ENCODE measurements around the gene AFMID.

AFMID gene

DNA sequence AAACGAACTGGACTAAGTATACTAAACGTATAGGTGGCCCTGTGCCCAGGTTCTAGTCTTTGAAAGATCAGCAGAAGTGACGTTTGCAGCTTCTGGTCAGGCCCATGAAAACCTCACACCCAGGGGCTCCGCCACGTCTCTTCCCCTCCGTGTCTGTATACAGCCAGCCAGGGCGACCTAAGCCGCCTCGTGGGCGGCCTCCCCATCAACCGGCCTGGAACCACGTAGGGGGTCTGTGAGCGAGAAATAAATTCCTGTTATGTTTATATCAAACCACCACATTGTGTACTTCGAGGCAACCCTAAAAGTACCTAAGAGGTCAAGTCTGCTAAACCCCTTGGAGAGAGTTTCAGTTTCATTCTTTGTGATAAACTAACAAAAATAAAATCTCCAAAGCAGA lies 7.1 kb upstream of the AFMID start:
- no peak for DNase-seq (ENCODE audit: low read depth)

DNA sequence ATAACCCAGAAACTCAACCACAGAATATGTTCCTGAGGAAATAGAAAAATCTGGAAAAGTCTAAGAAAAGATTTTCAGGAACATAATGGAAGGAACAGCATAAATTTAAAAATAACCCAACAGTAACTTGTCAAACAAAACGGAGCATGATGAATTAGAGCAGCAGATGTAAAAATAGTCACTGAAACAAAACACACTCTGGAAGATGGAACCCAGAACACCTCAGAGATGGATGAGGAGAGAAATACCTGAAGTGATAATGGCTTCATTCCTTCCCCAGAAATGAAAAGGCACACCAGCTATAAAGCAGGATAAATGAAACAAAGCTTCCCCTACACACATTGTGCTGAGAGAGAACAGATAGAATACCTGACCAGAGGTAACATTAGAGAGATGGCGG lies 6.7 kb upstream of the AFMID start:
- DNase-seq (ENCODE audit: low read depth): no peak

DNA sequence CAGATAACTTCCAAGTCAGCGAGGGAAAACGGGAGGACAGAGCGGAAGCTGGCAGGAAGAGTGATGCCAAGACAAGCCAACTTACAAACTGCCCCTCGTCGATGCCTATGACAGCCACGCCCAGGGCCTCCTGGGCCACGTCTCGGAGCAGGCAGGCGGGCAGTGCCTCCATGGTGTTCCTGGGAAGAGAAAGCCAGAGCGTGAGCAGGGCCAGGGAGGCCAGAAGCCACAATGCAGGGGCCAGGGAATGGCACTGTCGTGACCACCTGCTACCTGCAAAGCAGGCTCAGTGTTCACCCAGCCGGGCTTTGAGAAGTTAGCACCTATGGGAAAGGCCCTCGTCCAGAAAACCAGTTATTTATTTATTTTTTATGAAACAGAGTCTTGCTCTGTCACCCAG lies 4.7 kb upstream of the AFMID start:
- DNase-seq (ENCODE audit: low read depth): no peak

DNA sequence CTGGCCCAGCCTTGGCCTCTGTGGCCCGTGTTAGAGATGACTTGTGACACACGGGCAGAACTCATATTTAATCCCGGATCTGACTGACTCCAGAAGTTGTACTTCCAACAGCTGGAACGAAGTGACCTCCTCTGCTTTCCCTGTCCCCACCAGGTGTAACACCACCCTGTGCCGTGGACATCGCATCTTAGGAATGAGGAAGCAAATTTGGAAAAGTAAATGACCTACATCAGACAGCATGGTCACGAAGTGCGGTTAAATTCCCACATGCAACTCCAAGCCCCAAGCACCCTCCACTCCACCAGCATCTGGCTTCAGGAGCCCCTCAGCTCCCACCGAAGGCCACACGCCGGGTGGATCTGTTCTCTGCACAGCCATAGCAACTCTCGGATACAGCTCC lies 3.2 kb upstream of the AFMID start:
- DNase-seq (ENCODE audit: low read depth): no peak

DNA sequence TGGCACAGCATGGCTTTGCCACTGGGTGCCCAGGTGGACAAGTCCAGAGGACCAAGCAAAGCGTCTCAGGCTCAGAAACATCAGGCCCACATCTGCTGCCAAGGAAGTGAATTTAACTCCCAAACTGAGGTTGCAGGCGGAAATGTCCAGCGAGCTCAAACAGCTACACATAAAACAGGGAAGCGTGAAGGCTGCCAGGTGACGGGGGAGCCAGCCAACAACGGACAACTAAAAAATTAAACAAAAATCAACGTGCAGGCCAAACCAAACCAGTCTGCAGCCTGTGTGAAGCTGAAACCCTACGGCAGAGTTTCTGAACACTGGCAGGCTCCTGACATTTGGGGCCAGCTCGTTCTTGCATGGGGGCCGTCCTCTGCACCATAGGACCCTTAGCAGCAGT lies 2.8 kb upstream of the AFMID start:
- no peak for DNase-seq (ENCODE audit: low read depth)

DNA sequence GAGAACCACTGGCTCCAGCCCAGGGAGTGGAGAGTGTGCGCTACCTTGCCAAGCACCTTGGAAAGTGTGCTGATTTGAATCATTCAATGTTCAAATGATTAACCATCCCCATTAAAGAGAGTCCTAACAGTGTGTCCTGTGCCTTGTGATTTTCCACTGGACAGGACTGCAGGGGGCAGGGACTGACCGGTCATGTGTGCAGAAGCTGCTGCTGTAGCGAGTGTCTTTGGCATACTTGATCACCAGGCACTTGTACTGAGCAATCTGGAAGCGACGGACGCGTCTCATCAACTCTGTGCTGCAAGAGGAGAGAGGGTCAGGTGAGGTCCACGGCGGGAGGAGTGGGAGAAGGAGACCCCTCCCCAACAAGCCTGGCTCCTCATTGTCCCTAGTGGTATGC lies 2.3 kb upstream of the AFMID start:
- DNase-seq (ENCODE audit: low read depth): no peak

DNA sequence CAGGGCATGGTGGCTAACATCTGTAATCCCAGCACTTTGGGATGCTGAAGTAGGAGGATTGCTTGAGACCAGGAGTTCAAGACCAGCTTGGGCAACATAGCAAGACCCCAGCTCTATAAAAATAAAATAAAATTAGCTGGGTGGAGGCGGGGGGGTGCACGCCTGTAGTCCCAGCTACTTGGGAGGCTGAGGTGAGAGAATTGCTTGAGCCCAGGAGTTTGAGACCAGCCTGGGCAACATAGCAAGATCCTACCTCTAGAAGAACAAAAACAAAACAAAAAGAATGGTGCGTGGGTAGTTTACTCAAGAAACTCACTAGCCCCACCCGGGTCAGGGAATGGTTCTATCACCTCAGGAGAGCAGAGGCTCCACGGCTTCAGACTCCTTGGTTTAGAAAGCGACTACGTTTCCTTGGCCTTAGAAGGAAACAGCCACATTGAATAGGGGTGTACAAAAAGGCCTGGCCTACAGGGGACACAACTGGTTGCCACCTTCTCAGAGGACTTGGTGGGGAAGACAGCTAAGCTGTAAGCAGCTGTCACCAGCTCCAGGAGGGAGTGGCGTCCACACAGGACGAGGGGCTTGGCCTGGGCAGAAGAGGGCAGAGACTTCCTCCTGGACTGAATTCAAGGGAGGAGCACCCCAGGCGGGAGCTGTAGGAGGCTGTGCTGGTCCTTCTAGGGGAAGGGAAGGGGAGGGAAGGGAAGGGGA lies 1.0 kb upstream of the AFMID start:
- peak; percentile 41 for DNase-seq (ENCODE audit: low read depth)

DNA sequence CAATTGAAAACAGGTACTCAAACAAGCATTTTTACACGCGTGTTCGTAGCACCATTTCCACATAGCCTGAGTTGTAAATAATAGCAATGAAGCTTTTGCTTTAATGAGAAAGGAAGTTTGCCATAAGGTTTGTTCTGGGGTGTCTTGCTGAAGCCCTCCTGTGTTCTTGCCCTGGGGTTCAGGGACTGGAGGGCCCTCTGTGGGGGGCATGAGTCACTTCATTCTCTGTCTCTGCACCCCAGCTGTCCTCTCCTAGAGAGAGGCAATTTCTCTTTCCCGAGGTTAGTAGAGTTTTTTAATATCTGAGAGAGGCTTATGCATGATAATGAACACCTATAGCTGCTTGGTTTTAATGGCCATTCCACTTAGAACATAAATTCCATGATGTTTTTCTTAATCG lies 9.6 kb downstream of the AFMID start:
- no peak for DNase-seq (ENCODE audit: low read depth)

DNA sequence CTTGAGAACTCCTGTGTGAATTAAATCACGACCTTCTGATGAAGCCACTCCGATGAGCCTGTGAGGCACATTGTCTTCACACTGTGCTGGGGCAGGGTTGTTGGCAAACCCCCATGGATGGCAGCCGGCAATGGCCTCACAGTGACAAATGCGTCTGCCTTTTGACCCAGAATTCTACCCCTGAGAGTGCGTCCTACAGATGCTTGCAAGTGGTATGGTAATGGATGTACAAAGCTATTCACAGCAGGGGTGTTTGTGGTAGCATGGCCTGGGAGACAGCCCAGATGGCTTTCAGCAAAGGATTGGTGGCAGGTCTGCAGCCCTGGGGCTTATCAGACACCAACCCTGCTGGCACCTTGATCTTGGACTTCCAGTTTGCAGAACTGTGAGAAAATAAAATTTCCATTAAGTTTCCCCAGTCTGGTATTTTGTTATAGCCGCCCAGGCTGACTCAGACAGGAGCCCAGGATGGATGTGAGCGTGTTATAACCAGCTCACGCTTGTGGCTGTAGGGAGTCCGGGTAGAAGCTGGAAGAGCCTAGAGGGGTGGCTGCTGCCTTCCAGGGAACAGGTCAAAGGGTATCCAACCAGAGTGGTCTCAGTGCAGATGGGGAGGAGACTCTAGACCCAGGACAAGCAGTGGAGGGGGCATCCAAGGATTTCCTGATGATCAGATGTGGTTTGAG lies 10.1 kb downstream of the AFMID start:
- no peak for DNase-seq (ENCODE audit: low read depth)

DNA sequence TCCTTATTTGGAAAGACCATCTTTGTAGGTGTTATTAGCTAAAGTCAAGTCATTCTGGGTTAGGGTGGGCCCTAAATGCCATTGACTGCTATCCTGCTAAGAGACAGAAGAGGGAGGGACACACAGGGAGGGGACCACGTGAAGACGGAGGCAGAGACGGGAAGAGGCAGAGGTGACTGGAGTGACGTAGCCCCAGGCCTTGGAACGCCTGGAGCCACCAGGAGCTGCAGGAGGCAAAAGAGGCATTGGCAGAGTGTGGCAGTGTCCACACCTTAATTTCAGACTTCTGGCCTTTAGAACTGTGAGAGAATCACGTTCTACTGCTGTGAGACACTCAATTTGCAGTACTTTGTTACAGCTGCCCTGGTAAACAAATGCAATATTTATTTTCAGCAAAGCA lies 13.3 kb downstream of the AFMID start:
- no peak for DNase-seq (ENCODE audit: low read depth)

DNA sequence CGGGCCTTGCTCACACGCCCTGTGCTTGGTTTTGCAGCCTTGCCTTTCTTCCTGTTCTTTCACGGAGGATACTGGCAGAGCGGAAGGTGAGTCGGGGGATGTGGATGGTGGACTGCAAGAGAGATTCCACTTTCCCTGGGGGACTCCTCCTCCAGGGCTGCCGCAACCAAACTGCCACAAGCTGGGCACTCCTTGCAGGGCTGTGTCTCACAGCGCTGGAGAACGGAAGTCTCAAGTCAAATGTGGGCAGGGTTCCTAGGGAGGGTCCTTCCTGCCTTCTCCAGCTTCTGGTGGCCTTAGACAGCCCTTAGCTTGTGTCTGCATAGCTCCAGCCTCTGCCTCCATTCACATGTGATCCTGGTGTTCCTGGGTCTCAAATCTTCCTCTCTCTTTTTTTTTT lies 15.5 kb downstream of the AFMID start:
- DNase-seq (ENCODE audit: low read depth): no peak

DNA sequence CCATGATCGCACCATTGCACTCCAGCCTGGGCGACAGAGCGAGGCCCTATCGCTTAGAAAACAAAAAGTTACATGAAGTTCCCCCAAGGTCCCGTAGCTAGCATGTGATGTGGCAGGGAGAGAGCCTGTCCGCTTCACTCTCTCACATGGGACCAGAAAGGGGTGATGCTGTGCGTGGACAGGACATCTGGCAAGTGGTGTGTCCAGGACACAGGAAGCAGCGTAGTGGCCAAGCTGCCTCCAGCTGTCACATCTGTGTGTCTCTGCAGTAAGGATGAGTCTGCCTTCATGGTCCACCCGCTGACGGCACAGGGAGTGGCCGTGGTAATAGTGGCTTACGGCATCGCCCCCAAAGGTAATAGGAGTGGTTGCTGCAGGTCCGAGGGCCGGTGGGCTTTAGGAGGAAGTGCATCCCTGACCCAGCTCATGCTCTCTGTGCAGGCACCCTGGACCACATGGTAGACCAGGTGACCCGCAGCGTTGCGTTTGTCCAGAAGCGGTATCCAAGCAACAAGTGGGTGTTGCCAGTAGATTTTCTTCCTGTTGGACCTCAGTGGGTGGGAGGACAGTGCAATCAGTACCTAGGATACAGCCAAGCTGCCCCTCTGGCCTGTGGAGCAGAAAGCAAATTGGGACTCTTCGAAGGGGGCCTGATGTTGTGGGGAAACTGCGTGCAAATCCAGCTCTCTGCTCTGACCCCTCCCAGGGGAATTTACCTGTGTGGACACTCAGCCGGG lies 17.4 kb downstream of the AFMID start:
- DNase-seq (ENCODE audit: low read depth): no peak

DNA sequence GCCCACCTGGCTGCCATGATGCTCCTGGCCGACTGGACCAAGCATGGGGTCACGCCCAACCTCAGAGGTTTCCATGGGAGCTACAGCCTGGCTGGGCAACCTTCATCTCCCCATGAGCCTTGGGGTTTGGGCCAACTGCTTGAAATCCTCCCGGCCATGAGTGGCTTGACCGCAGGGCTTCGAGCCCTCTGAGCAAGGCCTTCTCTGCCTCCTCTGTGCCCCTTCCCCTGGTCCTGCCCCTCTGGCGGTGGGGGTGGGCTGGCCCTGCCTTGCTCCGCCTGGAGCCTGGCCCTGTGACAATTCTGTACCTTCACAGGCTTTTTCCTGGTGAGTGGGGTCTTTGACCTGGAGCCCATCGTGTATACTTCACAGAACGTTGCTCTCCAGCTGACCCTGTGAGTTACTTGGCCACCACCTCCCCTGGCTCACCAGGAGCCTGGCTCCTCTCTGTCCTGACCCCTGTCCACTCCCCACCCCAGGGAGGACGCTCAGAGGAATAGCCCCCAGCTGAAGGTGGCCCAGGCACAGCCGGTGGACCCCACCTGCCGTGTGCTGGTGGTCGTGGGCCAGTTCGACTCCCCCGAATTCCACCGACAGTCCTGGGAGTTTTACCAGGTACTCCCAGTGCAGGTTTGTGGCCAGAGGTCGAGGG lies 18.1 kb downstream of the AFMID start:
- DNase-seq (ENCODE audit: low read depth): no peak

DNA sequence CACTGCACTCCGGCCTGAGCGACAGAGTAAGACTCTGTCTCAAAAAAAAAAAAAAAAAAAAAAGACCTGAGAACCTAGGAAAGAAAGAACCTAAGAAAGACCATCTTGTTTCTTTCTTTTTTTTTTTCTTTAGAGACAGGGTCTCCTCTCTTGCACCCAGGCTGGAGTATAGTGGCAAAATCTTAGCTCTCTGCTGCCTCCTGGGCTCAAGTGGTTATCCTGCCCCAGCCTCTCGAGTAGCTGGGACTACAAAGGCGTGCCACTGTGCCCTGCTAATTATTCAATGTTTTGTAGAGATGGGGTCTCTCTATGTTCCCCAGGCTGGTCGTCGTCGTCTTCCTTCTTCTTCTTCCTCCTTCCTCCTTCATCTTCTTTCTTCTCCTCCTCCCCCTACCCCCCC lies 19.1 kb downstream of the AFMID start:
- no peak for DNase-seq (ENCODE audit: low read depth)

DNA sequence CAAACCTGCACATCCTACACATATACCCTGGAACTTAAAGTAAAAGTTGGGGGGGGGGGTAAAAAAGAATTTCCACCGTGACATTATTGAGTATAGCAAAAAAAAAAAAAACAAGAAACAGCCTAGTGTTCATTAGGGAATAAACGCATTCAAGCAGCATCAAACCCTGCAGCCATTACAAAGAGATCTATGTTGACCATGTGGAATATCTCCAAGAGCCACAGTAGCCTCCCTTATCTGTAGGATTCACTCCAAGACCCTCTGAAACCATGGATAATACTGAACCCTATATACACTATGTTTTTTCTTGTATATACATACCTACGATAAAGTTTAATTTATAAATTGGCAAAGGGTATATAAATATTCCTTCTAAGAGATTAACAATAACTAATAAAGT lies 21.3 kb downstream of the AFMID start:
- no peak for DNase-seq (ENCODE audit: low read depth)

DNA sequence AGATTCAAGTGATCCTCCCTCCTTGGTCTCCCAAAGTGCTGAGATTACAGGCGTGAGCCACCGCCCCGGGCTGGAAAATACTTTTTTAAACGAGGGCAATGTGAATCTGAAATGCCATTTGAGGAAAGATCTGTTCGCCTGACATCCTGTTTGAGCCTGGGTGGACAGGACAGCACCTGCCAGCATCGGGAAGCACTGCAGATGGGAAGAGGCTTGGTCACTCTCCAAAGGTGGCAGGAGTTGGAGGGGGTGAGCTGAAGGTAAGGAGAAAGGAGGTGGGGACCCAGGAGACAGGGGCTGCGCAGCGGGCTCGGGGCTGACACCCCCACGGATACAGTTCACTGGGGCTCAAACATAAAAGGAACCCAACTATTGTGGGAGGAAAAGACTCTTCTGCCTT lies 22.9 kb downstream of the AFMID start:
- no peak for DNase-seq (ENCODE audit: low read depth)

DNA sequence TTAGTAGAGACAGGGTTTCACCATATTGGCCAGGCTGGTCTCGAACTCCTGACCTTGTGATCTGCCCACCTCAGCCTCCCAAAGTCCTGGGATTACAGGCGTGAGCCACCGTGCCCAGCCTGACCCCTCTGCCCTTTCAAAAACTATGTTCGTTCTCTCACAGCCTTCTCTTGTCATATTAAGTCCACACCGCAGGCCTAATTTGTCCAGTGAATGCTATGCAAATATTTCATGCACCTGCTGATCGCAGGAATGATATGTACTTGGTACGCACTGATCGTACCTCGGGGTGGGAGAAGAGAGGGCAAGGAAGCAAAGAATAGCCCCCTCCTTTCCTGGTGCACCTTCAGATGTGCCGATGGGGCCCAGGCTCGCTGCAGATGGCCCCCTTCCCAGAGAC lies 23.9 kb downstream of the AFMID start:
- no peak for DNase-seq (ENCODE audit: low read depth)

DNA sequence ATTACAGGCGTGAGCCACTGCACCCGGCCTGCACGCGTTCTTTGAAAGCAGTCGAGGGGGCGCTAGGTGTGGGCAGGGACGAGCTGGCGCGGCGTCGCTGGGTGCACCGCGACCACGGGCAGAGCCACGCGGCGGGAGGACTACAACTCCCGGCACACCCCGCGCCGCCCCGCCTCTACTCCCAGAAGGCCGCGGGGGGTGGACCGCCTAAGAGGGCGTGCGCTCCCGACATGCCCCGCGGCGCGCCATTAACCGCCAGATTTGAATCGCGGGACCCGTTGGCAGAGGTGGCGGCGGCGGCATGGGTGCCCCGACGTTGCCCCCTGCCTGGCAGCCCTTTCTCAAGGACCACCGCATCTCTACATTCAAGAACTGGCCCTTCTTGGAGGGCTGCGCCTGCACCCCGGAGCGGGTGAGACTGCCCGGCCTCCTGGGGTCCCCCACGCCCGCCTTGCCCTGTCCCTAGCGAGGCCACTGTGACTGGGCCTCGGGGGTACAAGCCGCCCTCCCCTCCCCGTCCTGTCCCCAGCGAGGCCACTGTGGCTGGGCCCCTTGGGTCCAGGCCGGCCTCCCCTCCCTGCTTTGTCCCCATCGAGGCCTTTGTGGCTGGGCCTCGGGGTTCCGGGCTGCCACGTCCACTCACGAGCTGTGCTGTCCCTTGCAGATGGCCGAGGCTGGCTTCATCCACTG lies 27.0 kb downstream of the AFMID start, which contains the start of gene BIRC5:
Gene BIRC5 (plus strand): TSS at position 238 of the 690 bp plus-strand sequence. CDS start 64 bp downstream, at position 302.
- DNase-seq (ENCODE audit: low read depth): peak; percentile 80

DNA sequence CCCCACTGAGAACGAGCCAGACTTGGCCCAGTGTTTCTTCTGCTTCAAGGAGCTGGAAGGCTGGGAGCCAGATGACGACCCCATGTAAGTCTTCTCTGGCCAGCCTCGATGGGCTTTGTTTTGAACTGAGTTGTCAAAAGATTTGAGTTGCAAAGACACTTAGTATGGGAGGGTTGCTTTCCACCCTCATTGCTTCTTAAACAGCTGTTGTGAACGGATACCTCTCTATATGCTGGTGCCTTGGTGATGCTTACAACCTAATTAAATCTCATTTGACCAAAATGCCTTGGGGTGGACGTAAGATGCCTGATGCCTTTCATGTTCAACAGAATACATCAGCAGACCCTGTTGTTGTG lies 27.5 kb downstream of the AFMID start:
- no peak for DNase-seq (ENCODE audit: low read depth)

DNA sequence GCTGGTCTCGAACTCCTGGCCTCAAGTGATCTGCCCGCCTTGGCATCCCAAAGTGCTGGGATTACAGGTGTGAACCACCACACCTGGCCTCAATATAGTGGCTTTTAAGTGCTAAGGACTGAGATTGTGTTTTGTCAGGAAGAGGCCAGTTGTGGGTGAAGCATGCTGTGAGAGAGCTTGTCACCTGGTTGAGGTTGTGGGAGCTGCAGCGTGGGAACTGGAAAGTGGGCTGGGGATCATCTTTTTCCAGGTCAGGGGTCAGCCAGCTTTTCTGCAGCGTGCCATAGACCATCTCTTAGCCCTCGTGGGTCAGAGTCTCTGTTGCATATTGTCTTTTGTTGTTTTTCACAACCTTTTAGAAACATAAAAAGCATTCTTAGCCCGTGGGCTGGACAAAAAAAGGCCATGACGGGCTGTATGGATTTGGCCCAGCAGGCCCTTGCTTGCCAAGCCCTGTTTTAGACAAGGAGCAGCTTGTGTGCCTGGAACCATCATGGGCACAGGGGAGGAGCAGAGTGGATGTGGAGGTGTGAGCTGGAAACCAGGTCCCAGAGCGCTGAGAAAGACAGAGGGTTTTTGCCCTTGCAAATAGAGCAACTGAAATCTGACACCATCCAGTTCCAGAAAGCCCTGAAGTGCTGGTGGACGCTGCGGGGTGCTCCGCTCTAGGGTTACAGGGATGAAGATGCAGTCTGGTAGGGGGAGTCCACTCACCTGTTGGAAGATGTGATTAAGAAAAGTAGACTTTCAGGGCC lies 32.4 kb downstream of the AFMID start:
- no peak for DNase-seq (ENCODE audit: low read depth)

DNA sequence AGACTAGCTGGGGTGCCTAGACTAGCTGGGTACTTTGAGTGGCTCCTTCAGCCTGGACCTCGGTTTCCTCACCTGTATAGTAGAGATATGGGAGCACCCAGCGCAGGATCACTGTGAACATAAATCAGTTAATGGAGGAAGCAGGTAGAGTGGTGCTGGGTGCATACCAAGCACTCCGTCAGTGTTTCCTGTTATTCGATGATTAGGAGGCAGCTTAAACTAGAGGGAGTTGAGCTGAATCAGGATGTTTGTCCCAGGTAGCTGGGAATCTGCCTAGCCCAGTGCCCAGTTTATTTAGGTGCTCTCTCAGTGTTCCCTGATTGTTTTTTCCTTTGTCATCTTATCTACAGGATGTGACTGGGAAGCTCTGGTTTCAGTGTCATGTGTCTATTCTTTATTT lies 35.9 kb downstream of the AFMID start:
- DNase-seq (ENCODE audit: low read depth): no peak
